Measurements from ENCODE around the gene TTLL5.

Gene TTLL5

DNA sequence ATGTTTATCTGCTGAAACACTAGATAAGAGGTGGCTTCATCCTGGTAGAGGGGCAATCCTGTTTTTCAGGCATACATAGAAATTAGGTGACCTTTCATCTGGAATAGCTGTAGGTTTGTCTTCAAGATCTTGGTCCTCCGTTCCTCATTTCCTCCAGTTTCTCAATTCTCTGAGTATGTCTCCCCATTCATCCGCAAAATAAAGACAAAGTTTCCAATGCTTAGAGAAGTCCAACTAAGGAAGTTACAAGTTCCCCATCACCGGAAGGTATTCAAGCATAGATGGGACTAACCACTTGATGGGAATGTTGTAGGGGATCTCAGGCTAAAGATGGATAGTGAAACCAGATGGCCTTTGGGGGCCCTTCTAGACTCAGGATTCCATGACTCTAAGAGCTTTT is 34.6 kb upstream of the TTLL5 start:
- no peak for TF ChIP-seq EZH2phosphoT487 (IDR thresholded peaks at IDR 0.05; ENCODE audit: borderline replicate concordance, low read length)
- TF ChIP-seq, protein P1, sequence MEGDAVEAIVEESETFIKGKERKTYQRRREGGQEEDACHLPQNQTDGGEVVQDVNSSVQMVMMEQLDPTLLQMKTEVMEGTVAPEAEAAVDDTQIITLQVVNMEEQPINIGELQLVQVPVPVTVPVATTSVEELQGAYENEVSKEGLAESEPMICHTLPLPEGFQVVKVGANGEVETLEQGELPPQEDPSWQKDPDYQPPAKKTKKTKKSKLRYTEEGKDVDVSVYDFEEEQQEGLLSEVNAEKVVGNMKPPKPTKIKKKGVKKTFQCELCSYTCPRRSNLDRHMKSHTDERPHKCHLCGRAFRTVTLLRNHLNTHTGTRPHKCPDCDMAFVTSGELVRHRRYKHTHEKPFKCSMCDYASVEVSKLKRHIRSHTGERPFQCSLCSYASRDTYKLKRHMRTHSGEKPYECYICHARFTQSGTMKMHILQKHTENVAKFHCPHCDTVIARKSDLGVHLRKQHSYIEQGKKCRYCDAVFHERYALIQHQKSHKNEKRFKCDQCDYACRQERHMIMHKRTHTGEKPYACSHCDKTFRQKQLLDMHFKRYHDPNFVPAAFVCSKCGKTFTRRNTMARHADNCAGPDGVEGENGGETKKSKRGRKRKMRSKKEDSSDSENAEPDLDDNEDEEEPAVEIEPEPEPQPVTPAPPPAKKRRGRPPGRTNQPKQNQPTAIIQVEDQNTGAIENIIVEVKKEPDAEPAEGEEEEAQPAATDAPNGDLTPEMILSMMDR (IDR thresholded peaks at IDR 0.05; ENCODE audit: low read depth, low read length, poor library complexity, severe bottlenecking), result no peak
- Histone ChIP-seq H3K27me3 (ENCODE audit: control insufficient read depth, low read length) (peaks cover 4% of the 10 kb centered on the region; the same call in 1 of the 2 replicates), H3F3A (ENCODE audit: control insufficient read depth, insufficient read depth) (no peaks in the 10 kb centered on the region), H3K9me3 (ENCODE audit: control insufficient read depth, insufficient read depth, low read length) (no peaks in the 10 kb centered on the region), H3K36me3 (ENCODE audit: control insufficient read depth, low read length) (no peaks in the 10 kb centered on the region), H3K79me2 (ENCODE audit: control insufficient read depth, low read length) (no peaks in the 10 kb centered on the region), H3K4me2 (ENCODE audit: low read length) (no peak overlapping the region), H4K20me1 (ENCODE audit: control insufficient read depth, insufficient read depth, low read depth, low read length) (no peaks in the 10 kb centered on the region), H3K9me2 (replicated peaks; ENCODE audit: control insufficient read depth, low read length) (no peaks in the 10 kb centered on the region), H3K27ac (ENCODE audit: low read depth, low read length) (no peak overlapping the region), H3K4me1 (ENCODE audit: control insufficient read depth, low read length) (peaks cover 17% of the 10 kb centered on the region), H3K4me3 (ENCODE audit: low read length) (no peak overlapping the region)

DNA sequence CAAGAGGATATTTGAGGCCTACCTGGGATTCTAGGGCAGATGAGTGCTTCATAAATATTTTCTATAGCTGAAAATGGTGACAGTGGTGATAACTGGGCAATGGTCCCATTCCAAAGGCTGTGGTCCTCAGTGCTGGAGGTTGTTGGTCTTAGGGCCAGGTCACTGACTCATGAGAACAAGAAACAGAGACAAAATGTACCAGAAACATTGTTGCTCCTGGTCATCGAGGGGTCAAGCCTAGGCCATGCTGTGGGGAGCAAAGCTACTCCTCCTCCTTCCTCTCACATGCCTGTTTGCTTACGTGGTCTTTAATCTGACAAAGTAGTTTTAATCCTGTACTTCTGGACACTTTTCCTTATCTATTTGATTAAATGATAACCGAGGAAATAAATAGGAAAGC is 34.2 kb upstream of the TTLL5 start:
- H3F3A ChIP-seq (ENCODE audit: control insufficient read depth, insufficient read depth), result no peaks in the 10 kb centered on the region
- TF ChIP-seq EZH2phosphoT487 (IDR thresholded peaks at IDR 0.05; ENCODE audit: borderline replicate concordance, low read length), result no peak
- TF ChIP-seq, protein P1 (IDR thresholded peaks at IDR 0.05; ENCODE audit: low read depth, low read length, poor library complexity, severe bottlenecking), result no peak
- H3K27ac ChIP-seq (ENCODE audit: low read depth, low read length), result no peak overlapping the region
- H3K9me2 ChIP-seq (replicated peaks; ENCODE audit: control insufficient read depth, low read length), result no peaks in the 10 kb centered on the region
- H3K36me3 ChIP-seq (ENCODE audit: control insufficient read depth, low read length), result no peaks in the 10 kb centered on the region
- H3K4me3 ChIP-seq (ENCODE audit: low read length), result no peak overlapping the region
- H3K4me2 ChIP-seq (ENCODE audit: low read length), result no peak overlapping the region
- no peaks in the 10 kb centered on the region for H3K79me2 ChIP-seq (ENCODE audit: control insufficient read depth, low read length)
- H3K27me3 ChIP-seq (ENCODE audit: control insufficient read depth, low read length), result peaks cover 9% of the 10 kb centered on the region; the same call in 1 of the 2 replicates
- H3K9me3 ChIP-seq (ENCODE audit: control insufficient read depth, insufficient read depth, low read length), result no peaks in the 10 kb centered on the region
- H3K4me1 ChIP-seq (ENCODE audit: control insufficient read depth, low read length), result peaks cover 17% of the 10 kb centered on the region
- no peaks in the 10 kb centered on the region for H4K20me1 ChIP-seq (ENCODE audit: control insufficient read depth, insufficient read depth, low read depth, low read length)

DNA sequence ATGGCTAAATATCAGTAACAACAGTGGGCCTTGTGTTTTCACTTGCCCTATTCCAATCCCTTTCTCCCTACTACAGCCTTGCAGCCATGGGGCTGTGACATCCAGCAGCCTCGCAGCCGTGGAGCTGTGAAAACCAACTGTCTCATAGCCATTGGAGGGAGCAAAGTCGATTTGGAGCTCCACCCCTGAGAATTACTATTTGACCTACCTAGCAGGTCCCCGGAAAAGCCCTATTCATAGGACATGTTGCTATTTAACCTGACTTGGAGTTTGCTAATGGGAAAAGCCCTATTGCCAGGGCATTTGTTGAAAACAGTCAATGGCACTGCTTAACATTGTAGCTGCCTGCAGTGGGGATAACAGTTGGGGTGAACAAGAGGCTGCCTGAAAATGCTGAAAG is 33.6 kb upstream of the TTLL5 start:
- no peaks in the 10 kb centered on the region for H4K20me1 ChIP-seq (ENCODE audit: control insufficient read depth, insufficient read depth, low read depth, low read length)
- peaks cover 17% of the 10 kb centered on the region for H3K4me1 ChIP-seq (ENCODE audit: control insufficient read depth, low read length)
- TF ChIP-seq, protein P1 (IDR thresholded peaks at IDR 0.05; ENCODE audit: low read depth, low read length, poor library complexity, severe bottlenecking), result no peak
- no peak for TF ChIP-seq EZH2phosphoT487 (IDR thresholded peaks at IDR 0.05; ENCODE audit: borderline replicate concordance, low read length)
- H3F3A ChIP-seq (ENCODE audit: control insufficient read depth, insufficient read depth), result no peaks in the 10 kb centered on the region
- no peaks in the 10 kb centered on the region for H3K36me3 ChIP-seq (ENCODE audit: control insufficient read depth, low read length)
- no peak overlapping the region for H3K27ac ChIP-seq (ENCODE audit: low read depth, low read length)
- H3K9me3 ChIP-seq (ENCODE audit: control insufficient read depth, insufficient read depth, low read length), result no peaks in the 10 kb centered on the region
- H3K4me2 ChIP-seq (ENCODE audit: low read length), result no peak overlapping the region
- peaks cover 12% of the 10 kb centered on the region; the same call in 1 of the 2 replicates for H3K27me3 ChIP-seq (ENCODE audit: control insufficient read depth, low read length)
- H3K9me2 ChIP-seq (replicated peaks; ENCODE audit: control insufficient read depth, low read length), result no peaks in the 10 kb centered on the region
- no peak overlapping the region for H3K4me3 ChIP-seq (ENCODE audit: low read length)
- no peaks in the 10 kb centered on the region for H3K79me2 ChIP-seq (ENCODE audit: control insufficient read depth, low read length)

Measured in DOHH2 (cell line).